Esophagus squamous epithelium (tissue), 5 donors: ENCODE measurements around the gene NSUN4. TPM values are rescaled to one million over a fixed set of nuclear protein-coding genes. Genes with fewer than 3 reads are reported as not detected.

Experiments
- DNase-seq: peaks from one replicate; lab custom pipeline; 2025; lab: John Stamatoyannopoulos, UW
- H3K27ac ChIP-seq, 4 donors: fragments of 200-600 bp; sonication (generic); one replicate each; pipeline ENCODE4 v1.5.1; 2016 to 2019; ENCODE audit warnings: mild to moderate bottlenecking in 1 of 4
- H3K27me3 ChIP-seq, 4 donors: fragments of 200-600 bp; sonication (generic); 1 replicate in 3 of 4; 2 replicates in 1 of 4; pipeline versions ENCODE4 v1.5.1 to v1.6.0; 2017 to 2021; ENCODE audit warnings: antibody characterized with exemption in 1 of 4
- H3K36me3 ChIP-seq, 3 donors: fragments of 200-600 bp; sonication (generic); one replicate each; pipeline ENCODE4 v1.5.1; 2016 to 2019
- H3K4me1 ChIP-seq, 3 donors: fragments of 200-600 bp; sonication (generic); one replicate each; pipeline ENCODE4 v1.5.1; 2017 to 2019
- H3K4me3 ChIP-seq, 4 donors: fragments of 200-600 bp; sonication (generic); 1 replicate in 3 of 4; 2 replicates in 1 of 4; pipeline ENCODE4 v1.5.1; 2016 to 2019; ENCODE audit warnings: mild to moderate bottlenecking in 2 of 4, moderate library complexity in 1 of 4
- H3K9me3 ChIP-seq, 3 donors: fragments of 200-600 bp; sonication (generic); one replicate each; pipeline ENCODE4 v1.5.1; 2016 to 2019
- POLR2A ChIP-seq, 4 donors: fragments of 450-650 bp; IDR thresholded peaks; one replicate each; pipeline ENCODE4 v1.6.1; 2017; ENCODE audit warnings: antibody characterized with exemption in 4 of 4, mild to moderate bottlenecking in 4 of 4, moderate library complexity in 3 of 4
- WGBS, 2 donors: methylation state at CpG; one replicate each; pipeline ENCODE4 v1.1.5; 2018; 5-methylcytosine and 5-hydroxymethylcytosine counted together
- intact Hi-C: fragments of 100-400 bp; cut with DNase I; formaldehyde crosslinking; loops from one replicate; pipeline ENCODE4 v1.15.0; 2022
- total RNA-seq, 4 donors: library from RNA; depleted of rRNA; stranded (reverse); fragments of >200 nt; gene quantifications; one replicate each; pipeline ENCODE4 v1.1.0, GENCODE V29; 2016
- TF ChIP-seq, protein P1 (sequence below), 6 experiments: fragments of 450-650 bp in 4 of 6; fragments of 200-600 bp in 2 of 6; sonication (generic) in 2 of 6; IDR thresholded peaks; one replicate each; pipeline ENCODE4 v1.5.1; 2016 to 2019; ENCODE audit warnings: antibody characterized with exemption in 6 of 6, mild to moderate bottlenecking in 4 of 6, moderate library complexity in 4 of 6
- donor health status: DM: yes; HTN: yes; CAD: no.

NSUN4 gene
- total RNA-seq, 4 donors from 2014 or later = 10.1 to 22.1 (median 16.2) TPM

- intact Hi-C loops = no loop called here
- TF ChIP-seq POLR2A (IDR thresholded peaks at IDR 0.05) = no peak
- TF ChIP-seq, protein P1, sequence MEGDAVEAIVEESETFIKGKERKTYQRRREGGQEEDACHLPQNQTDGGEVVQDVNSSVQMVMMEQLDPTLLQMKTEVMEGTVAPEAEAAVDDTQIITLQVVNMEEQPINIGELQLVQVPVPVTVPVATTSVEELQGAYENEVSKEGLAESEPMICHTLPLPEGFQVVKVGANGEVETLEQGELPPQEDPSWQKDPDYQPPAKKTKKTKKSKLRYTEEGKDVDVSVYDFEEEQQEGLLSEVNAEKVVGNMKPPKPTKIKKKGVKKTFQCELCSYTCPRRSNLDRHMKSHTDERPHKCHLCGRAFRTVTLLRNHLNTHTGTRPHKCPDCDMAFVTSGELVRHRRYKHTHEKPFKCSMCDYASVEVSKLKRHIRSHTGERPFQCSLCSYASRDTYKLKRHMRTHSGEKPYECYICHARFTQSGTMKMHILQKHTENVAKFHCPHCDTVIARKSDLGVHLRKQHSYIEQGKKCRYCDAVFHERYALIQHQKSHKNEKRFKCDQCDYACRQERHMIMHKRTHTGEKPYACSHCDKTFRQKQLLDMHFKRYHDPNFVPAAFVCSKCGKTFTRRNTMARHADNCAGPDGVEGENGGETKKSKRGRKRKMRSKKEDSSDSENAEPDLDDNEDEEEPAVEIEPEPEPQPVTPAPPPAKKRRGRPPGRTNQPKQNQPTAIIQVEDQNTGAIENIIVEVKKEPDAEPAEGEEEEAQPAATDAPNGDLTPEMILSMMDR (IDR thresholded peaks at IDR 0.05) = no peak
- Histone ChIP-seq H3K27me3 (no peaks in the 10 kb centered on the region), H3K4me1 (peaks cover 0 to 25% (median 2%) of the 10 kb centered on the region in 3 donors), H3K9me3 (no peaks in the 10 kb centered on the region), H3K36me3 (peaks cover 0 to 53% (median 0%) of the 10 kb centered on the region in 3 donors), H3K27ac (no peak overlapping the region), H3K4me3 (no peak overlapping the region)
- no peak for DNase-seq
- 60 to 84% methylated on average over 1 to 5 of the region's 12 CpGs for WGBS, 2 donors
These were observed 67.9 kb downstream of the NSUN4 start for GRCh38 chr1:46408356-46409062.

- no CpG with 5 or more reads among the region's 1 CpG for WGBS, 2 donors
- no peak for DNase-seq
- Histone ChIP-seq H3K4me3 (no peak overlapping the region), H3K36me3 (peaks cover 0 to 58% (median 0%) of the 10 kb centered on the region in 3 donors), H3K9me3 (no peaks in the 10 kb centered on the region), H3K27me3 (no peaks in the 10 kb centered on the region), H3K4me1 (peaks cover 0 to 20% (median 2%) of the 10 kb centered on the region in 3 donors), H3K27ac (no peak overlapping the region)
- intact Hi-C loops = no loop called here
- TF ChIP-seq, protein P1 (IDR thresholded peaks at IDR 0.05) = no peak
- TF ChIP-seq POLR2A (IDR thresholded peaks at IDR 0.05) = no peak
These were observed 68.4 kb downstream of the NSUN4 start for GRCh38 chr1:46409063-46409372.

- no peak for TF ChIP-seq POLR2A (IDR thresholded peaks at IDR 0.05)
- TF ChIP-seq, protein P1 (IDR thresholded peaks at IDR 0.05) = no peak
- 84 to 86% methylated on average over 6 to 12 of the region's 17 CpGs for WGBS, 2 donors
- Histone ChIP-seq H3K4me3 (no peak overlapping the region), H3K27me3 (no peaks in the 10 kb centered on the region), H3K36me3 (peaks cover 0 to 56% (median 0%) of the 10 kb centered on the region in 3 donors), H3K27ac (no peak overlapping the region), H3K4me1 (peaks cover 0 to 16% (median 2%) of the 10 kb centered on the region in 3 donors), H3K9me3 (no peaks in the 10 kb centered on the region)
- intact Hi-C loops = no loop called here
- no peak for DNase-seq
These were observed 69.8 kb downstream of the NSUN4 start for GRCh38 chr1:46410156-46411009.

GRCh38 chr1:46411010-46411405, 70.4 kb downstream of the NSUN4 start:
- intact Hi-C loops = no loop called here
- Histone ChIP-seq H3K4me3 (no peak overlapping the region), H3K9me3 (no peaks in the 10 kb centered on the region), H3K4me1 (peaks cover 0 to 10% (median 2%) of the 10 kb centered on the region in 3 donors), H3K27ac (no peak overlapping the region), H3K36me3 (peaks cover 0 to 53% (median 0%) of the 10 kb centered on the region in 3 donors), H3K27me3 (no peaks in the 10 kb centered on the region)
- no peak for DNase-seq
- TF ChIP-seq, protein P1 (IDR thresholded peaks at IDR 0.05) = no peak
- TF ChIP-seq POLR2A (IDR thresholded peaks at IDR 0.05) = no peak
- WGBS, 2 donors = 66 to 80% methylated on average over 4 of the region's 7 CpGs

Other genes with a start within 250 kb of the NSUN4 start
- 1 to 10 TPM; 3.0 to 7.6 (median 6.2) TPM for gene PIK3R3, start 208.2 kb upstream of the NSUN4 start, total RNA-seq
- 10 to 100 TPM in 1 of 4 donors, 1 to 10 TPM in 3; 1.4 to 10.7 (median 5.0) TPM for gene TSPAN1, start 165.7 kb upstream of the NSUN4 start, total RNA-seq
- gene P3R3URF, start 164.3 kb upstream of the NSUN4 start, total RNA-seq = not detected
- gene POMGNT1, start 142.4 kb upstream of the NSUN4 start, total RNA-seq = 10 to 100 TPM; 23.9 to 36.7 (median 28.1) TPM
- gene LURAP1, start 137.5 kb upstream of the NSUN4 start, total RNA-seq = 1 to 10 TPM; 1.7 to 4.6 (median 3.1) TPM
- gene RAD54L, start 93.0 kb upstream of the NSUN4 start, total RNA-seq = 1 to 10 TPM; 1.9 to 7.8 (median 6.8) TPM
- gene LRRC41, start 37.2 kb upstream of the NSUN4 start, total RNA-seq = 10 to 100 TPM; 44.1 to 66.4 (median 57.6) TPM
- gene UQCRH, start 37.1 kb upstream of the NSUN4 start, total RNA-seq = 100 to 1,000 TPM; 329 to 618 (median 564) TPM
- 10 to 100 TPM; 12.3 to 29.6 (median 16.7) TPM for gene FAAH, start 53.5 kb downstream of the NSUN4 start, total RNA-seq
- not detected for gene DMBX1, start 149.0 kb downstream of the NSUN4 start, total RNA-seq
- gene KNCN, start 210.8 kb downstream of the NSUN4 start, total RNA-seq = not detected